SU-DHL-6 (cell line): ENCODE measurements around the gene ASB18.

Source experiments
- H2AFZ ChIP-seq: fragments of 200-600 bp; sonication (generic); 2 replicates; pipeline ENCODE4 v1.6.1; 2014; ENCODE audit warnings: low read depth, mild to moderate bottlenecking, moderate library complexity, mixed read lengths, antibody characterized with exemption, low read length; ENCODE audit not compliant: severe bottlenecking
- H3F3A ChIP-seq: fragments of 200-600 bp; shearing (Covaris generic); 2 replicates; pipeline ENCODE4 v1.6.0; 2016; ENCODE audit warnings: antibody characterized with exemption, mild to moderate bottlenecking; ENCODE audit not compliant: insufficient read depth
- H3K27ac ChIP-seq: fragments of 200-600 bp; sonication (generic); 2 replicates; pipeline ENCODE4 v1.5.1; 2016; ENCODE audit warnings: low read depth, mild to moderate bottlenecking, low read length, moderate library complexity, mixed read lengths
- H3K27me3 ChIP-seq: fragments of 200-600 bp; sonication (generic), shearing (Covaris generic); 2 replicates; pipeline ENCODE4 v1.6.0; 2014; ENCODE audit warnings: mild to moderate bottlenecking, low read length
- H3K36me3 ChIP-seq: fragments of 200-600 bp; sonication (generic); 2 replicates; pipeline ENCODE4 v1.6.1; 2014; ENCODE audit warnings: mild to moderate bottlenecking, low read length, mixed read lengths
- H3K4me2 ChIP-seq: fragments of 300-600, 200-600 bp; shearing (Covaris generic), sonication (generic); 2 replicates; pipeline ENCODE4 v1.6.0; 2014; ENCODE audit warnings: low read length, low read depth, mild to moderate bottlenecking; ENCODE audit not compliant: poor library complexity, severe bottlenecking
- H3K4me3 ChIP-seq: fragments of 200-600 bp; sonication (generic); 2 replicates; pipeline ENCODE4 v1.5.1; 2014; ENCODE audit warnings: antibody characterized with exemption, low read length, mild to moderate bottlenecking, mixed read lengths; ENCODE audit not compliant: insufficient read depth, poor library complexity, severe bottlenecking
- H3K79me2 ChIP-seq: fragments of 200-600 bp; sonication (generic); 2 replicates; pipeline ENCODE4 v1.6.1; 2014; ENCODE audit warnings: mild to moderate bottlenecking, low read length, moderate library complexity; ENCODE audit not compliant: insufficient read depth
- H3K9ac ChIP-seq: fragments of 200-600 bp; sonication (generic); 2 replicates; pipeline ENCODE4 v1.7.0; 2014; ENCODE audit warnings: mild to moderate bottlenecking, low read length
- H3K9me2 ChIP-seq: fragments of 200-600 bp; sonication (generic); replicated peaks from 2 replicates; pipeline ENCODE4 v1.6.1; 2014; ENCODE audit warnings: low read length; ENCODE audit not compliant: insufficient read depth
- H3K9me3 ChIP-seq: fragments of 200-600 bp; sonication (generic); 2 replicates; pipeline ENCODE4 v1.6.1; 2014; ENCODE audit warnings: low read length, mixed read lengths; ENCODE audit not compliant: insufficient read depth
- H4K20me1 ChIP-seq: fragments of 200-600 bp; sonication (generic); 2 replicates; pipeline ENCODE4 v1.6.1; 2014; ENCODE audit warnings: low read depth, mild to moderate bottlenecking, antibody characterized with exemption, low read length, moderate library complexity, mixed read lengths
- EZH2phosphoT487 ChIP-seq: fragments of 200-600 bp; sonication (generic), shearing (Covaris generic); conservative IDR thresholded peaks from 2 replicates; pipeline ENCODE4 v1.6.1; 2018; ENCODE audit warnings: mild to moderate bottlenecking, antibody characterized with exemption, low read length, moderate library complexity, mixed read lengths
- TF ChIP-seq, protein P1 (sequence below): fragments of 200-600 bp; sonication (generic); IDR thresholded peaks from one replicate; pipeline ENCODE4 v1.5.1; 2017; ENCODE audit warnings: antibody characterized with exemption, mild to moderate bottlenecking, low read length, moderate library complexity; ENCODE audit not compliant: insufficient read depth, poor library complexity, severe bottlenecking

The ASB18 gene

DNA sequence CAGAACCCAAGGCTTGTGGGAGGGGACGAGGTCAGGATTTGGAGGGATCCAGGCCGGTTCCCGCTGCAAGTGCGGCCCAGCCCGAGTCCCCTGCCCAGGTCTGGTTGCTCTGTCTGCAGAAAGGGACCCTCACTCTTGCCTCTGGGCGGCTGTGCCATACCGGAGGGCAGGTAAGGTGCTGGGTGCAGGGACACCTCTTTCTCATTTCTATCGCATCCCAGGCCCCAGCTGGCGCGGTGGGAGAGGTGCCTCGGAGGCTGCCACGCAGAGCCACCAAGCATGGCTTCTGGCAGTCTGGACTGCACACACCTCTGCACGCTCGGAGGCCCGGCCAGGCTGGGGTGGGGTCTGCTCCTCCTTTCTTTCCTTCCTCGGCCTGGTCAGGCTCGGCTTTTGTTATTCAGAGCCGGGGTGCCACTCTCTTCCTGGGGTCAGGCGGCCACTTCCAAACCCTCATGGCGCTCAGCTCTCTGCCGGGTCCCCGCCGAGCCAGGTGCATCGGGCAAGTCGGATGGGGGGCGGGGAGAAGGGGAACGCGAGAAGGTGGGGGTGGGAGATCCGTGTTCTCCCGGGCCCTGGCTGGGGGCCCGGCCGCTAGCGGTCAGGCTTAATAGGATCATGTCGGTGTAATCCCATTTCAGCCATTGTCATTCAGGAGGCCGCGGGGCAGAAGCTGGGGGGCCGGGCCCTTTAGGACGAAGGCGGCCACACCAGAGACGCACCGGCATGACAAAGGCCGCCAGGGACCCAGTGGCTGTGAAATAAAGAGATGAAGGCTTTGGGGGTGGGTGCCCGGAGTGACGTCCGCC lies 105.0 kb downstream of the ASB18 start:
- Histone ChIP-seq H4K20me1 (no peaks in the 10 kb centered on the region), H3K36me3 (no peaks in the 10 kb centered on the region), H3K9ac (no peak overlapping the region), H3K4me2 (no peak overlapping the region), H3K27ac (no peak overlapping the region), H3K9me3 (no peaks in the 10 kb centered on the region), H3K79me2 (no peaks in the 10 kb centered on the region), H3K27me3 (no peaks in the 10 kb centered on the region), H3K4me3 (no peak overlapping the region), H2AFZ (no peak overlapping the region), H3F3A (no peaks in the 10 kb centered on the region), H3K9me2 (no peaks in the 10 kb centered on the region)
- no peak for TF ChIP-seq EZH2phosphoT487
- TF ChIP-seq, protein P1, sequence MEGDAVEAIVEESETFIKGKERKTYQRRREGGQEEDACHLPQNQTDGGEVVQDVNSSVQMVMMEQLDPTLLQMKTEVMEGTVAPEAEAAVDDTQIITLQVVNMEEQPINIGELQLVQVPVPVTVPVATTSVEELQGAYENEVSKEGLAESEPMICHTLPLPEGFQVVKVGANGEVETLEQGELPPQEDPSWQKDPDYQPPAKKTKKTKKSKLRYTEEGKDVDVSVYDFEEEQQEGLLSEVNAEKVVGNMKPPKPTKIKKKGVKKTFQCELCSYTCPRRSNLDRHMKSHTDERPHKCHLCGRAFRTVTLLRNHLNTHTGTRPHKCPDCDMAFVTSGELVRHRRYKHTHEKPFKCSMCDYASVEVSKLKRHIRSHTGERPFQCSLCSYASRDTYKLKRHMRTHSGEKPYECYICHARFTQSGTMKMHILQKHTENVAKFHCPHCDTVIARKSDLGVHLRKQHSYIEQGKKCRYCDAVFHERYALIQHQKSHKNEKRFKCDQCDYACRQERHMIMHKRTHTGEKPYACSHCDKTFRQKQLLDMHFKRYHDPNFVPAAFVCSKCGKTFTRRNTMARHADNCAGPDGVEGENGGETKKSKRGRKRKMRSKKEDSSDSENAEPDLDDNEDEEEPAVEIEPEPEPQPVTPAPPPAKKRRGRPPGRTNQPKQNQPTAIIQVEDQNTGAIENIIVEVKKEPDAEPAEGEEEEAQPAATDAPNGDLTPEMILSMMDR: no peak

DNA sequence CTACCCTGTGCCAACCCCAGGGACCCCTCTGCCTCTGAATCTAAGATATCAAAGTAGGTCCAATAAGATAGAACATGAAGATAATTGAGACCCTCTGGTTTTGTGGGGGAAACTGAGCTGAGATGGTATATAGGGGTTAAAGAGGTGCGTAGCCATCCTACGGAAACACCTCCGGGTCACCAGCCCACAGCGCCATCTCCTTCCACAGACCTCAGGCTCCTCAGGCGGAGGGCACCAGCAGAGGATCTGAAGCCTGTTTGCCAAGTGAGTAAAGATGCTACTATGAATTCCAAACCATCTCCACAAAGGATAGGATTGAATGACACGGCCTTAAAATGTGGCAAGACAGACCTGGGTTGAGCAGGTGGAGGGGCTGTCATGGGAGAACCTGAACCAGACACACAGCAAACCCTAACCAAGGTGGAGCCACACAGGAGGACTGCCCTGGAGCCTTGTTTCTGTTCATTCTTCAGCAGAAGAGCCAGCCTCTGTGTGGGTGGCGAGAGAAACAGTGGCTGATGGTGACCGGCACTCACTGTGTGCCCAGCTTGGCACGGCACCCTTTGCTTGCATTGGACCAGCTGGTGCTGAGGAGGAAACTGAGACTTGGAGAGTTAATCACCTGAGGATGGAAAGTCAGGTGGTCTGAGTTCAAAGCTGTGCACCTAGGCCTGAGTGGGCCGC lies 106.2 kb downstream of the ASB18 start:
- H3F3A ChIP-seq: no peaks in the 10 kb centered on the region
- no peaks in the 10 kb centered on the region for H3K9me2 ChIP-seq
- no peak overlapping the region for H2AFZ ChIP-seq
- no peaks in the 10 kb centered on the region for H3K9me3 ChIP-seq
- no peaks in the 10 kb centered on the region for H3K36me3 ChIP-seq
- H3K4me3 ChIP-seq: no peak overlapping the region
- H3K79me2 ChIP-seq: no peaks in the 10 kb centered on the region
- no peak overlapping the region for H3K4me2 ChIP-seq
- H3K27me3 ChIP-seq: no peaks in the 10 kb centered on the region
- no peaks in the 10 kb centered on the region for H4K20me1 ChIP-seq
- TF ChIP-seq, protein P1: no peak
- no peak for TF ChIP-seq EZH2phosphoT487
- H3K9ac ChIP-seq: no peak overlapping the region
- no peak overlapping the region for H3K27ac ChIP-seq

DNA sequence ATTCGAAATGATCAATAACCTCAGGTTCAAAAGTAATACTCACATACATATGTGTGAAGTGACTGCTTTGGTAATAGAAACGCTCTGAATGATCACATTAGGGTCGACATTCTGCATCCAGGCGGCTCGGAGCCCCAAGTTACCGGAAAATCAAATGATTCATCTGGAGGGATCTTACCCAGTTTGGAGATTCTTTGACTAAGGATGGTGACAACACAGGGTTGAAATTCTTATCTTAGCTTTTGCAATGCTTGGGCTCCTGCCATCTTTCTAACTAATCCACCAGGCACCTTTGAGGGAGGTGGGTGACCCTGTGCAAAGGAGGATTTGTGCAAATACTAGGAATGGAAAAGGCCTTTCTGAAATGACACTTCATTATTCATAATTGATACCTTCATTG lies 106.8 kb downstream of the ASB18 start:
- Histone ChIP-seq H3K9ac (no peak overlapping the region), H3K27ac (no peak overlapping the region), H3K27me3 (no peaks in the 10 kb centered on the region), H3K4me3 (no peak overlapping the region), H3K36me3 (no peaks in the 10 kb centered on the region), H2AFZ (no peak overlapping the region), H3K9me2 (no peaks in the 10 kb centered on the region), H3F3A (no peaks in the 10 kb centered on the region), H3K4me2 (no peak overlapping the region), H3K79me2 (no peaks in the 10 kb centered on the region), H3K9me3 (no peaks in the 10 kb centered on the region), H4K20me1 (no peaks in the 10 kb centered on the region)
- TF ChIP-seq EZH2phosphoT487: no peak
- TF ChIP-seq, protein P1: no peak
